GM18951 (cell line): ENCODE results near the gene ZNF680.

ENCODE experiments used
- POLR2A ChIP-seq: IDR thresholded peaks from 4 replicates; pipeline ENCODE4 v1.6.1; 2011; ENCODE audit warnings: mild to moderate bottlenecking; ENCODE audit not compliant: insufficient read length, insufficient read depth; ENCODE audit errors: extremely low read depth
- in situ Hi-C: fragments of 300-500 bp; cut with MboI; formaldehyde crosslinking; loops from one replicate; pipeline ENCODE4 v1.12.0; 2022; ENCODE audit warnings: low sequenced_read_pairs, mixed read lengths, inconsistent platforms; ENCODE audit not compliant: unreplicated experiment

Gene ZNF680

GRCh38 chr7:64541438-64542359 lies 21.2 kb downstream of the ZNF680 start:
- in situ Hi-C loops: no loop called here
- no peak for TF ChIP-seq POLR2A

GRCh38 chr7:64533756-64534155 lies 29.1 kb downstream of the ZNF680 start:
- in situ Hi-C loops: no loop called here
- TF ChIP-seq POLR2A: no peak

GRCh38 chr7:64528770-64529169 lies 34.1 kb downstream of the ZNF680 start:
- in situ Hi-C loops: no loop called here
- TF ChIP-seq POLR2A: no peak

- in situ Hi-C loops: no loop called here
- no peak for TF ChIP-seq POLR2A
These were observed 41.4 kb downstream of the ZNF680 start for GRCh38 chr7:64521409-64521984.

- in situ Hi-C loops: no loop called here
- no peak for TF ChIP-seq POLR2A
These were observed 46.4 kb downstream of the ZNF680 start for GRCh38 chr7:64516451-64516850.

GRCh38 chr7:64515781-64516180 lies 47.1 kb downstream of the ZNF680 start:
- in situ Hi-C loops: no loop called here
- TF ChIP-seq POLR2A: no peak

- in situ Hi-C loops: no loop called here
- TF ChIP-seq POLR2A: no peak
These were observed 47.5 kb downstream of the ZNF680 start for GRCh38 chr7:64515330-64515729.

- TF ChIP-seq POLR2A: no peak
- in situ Hi-C loops: no loop called here
These were observed 53.3 kb downstream of the ZNF680 start for GRCh38 chr7:64509583-64509982.

GRCh38 chr7:64504581-64505120 lies 58.2 kb downstream of the ZNF680 start:
- in situ Hi-C loops: no loop called here
- no peak for TF ChIP-seq POLR2A

GRCh38 chr7:64498270-64498669 lies 64.6 kb downstream of the ZNF680 start:
- in situ Hi-C loops: no loop called here
- no peak for TF ChIP-seq POLR2A

- in situ Hi-C loops: no loop called here
- TF ChIP-seq POLR2A: no peak
These were observed 67.9 kb downstream of the ZNF680 start for GRCh38 chr7:64494912-64495461.

GRCh38 chr7:64485623-64486022 lies 77.2 kb downstream of the ZNF680 start:
- TF ChIP-seq POLR2A: no peak
- in situ Hi-C loops: no loop called here
